Cardiac fibroblast (primary cell): ENCODE measurements around the gene BAZ2A.
A peak's percentile ranks its signal among the peaks of the same experiment; 100 is the strongest.

Experiments used
- DNase-seq, 2 donors: peaks; one replicate each; pipeline versions ENCODE4 v3.0.0 to v3.0.0-alpha.2; 2010; ENCODE audit warnings: low read depth in 2 of 2
- H3K4me3 ChIP-seq, 2 donors: replicated peaks in 1 of 2; 1 replicate in 1 of 2; 2 replicates in 1 of 2; pipeline ENCODE4 v1.5.1; 2011; ENCODE audit warnings: low read depth in 2 of 2, low read length in 2 of 2, mild to moderate bottlenecking in 2 of 2, moderate library complexity in 1 of 2
- TF ChIP-seq, protein P1 (sequence below): IDR thresholded peaks from one replicate; pipeline ENCODE4 v1.5.1; 2011; ENCODE audit warnings: low read depth, mild to moderate bottlenecking, low read length, inconsistent platforms

Gene BAZ2A

DNA sequence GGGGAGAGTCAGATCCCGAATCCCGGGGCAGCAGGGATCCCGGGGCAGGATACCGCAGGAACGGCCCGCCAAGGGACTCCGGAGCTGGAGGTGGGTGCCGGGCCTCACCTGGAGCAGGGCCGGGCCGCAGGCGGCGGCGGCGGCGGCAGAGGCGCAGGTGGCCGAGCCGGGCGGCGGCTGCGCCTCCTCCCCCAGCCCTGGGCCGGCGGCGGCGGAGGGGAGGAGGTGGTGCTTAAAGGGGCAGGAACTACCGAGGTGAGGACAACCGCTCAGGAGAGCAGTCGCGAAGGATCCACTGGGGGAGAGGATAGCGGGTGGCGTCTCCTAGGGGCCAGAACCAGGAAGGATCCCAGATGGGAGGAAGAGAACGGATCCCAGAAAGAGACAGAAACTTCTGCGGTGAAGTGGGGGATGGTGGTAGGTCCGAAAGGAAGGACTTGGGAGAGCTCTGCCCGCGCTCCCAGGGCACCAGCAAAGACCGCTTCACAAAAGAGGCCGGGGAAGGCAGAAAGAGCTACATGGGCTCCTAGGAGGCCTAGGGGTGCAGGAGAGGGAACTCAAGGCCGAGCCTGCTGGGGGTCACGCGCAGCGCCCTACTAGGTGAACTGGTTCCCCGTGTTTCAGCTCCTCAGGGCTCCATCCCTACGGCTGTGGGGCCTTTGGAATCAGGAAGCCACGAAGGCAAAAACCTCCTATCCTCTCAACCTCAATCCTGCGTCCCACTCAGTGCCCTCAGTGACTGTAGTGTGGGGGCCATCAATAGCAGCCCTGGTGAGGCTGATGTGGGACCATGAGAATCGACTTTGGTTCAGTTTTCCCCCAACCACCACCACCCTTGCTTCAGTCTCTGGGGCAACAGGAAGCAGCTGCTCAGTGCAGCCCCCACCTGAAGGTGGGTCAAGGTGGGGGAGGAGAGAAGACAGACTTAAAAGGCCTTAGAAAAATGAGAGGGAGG is 5.0 kb upstream of the BAZ2A start:
- TF ChIP-seq, protein P1, sequence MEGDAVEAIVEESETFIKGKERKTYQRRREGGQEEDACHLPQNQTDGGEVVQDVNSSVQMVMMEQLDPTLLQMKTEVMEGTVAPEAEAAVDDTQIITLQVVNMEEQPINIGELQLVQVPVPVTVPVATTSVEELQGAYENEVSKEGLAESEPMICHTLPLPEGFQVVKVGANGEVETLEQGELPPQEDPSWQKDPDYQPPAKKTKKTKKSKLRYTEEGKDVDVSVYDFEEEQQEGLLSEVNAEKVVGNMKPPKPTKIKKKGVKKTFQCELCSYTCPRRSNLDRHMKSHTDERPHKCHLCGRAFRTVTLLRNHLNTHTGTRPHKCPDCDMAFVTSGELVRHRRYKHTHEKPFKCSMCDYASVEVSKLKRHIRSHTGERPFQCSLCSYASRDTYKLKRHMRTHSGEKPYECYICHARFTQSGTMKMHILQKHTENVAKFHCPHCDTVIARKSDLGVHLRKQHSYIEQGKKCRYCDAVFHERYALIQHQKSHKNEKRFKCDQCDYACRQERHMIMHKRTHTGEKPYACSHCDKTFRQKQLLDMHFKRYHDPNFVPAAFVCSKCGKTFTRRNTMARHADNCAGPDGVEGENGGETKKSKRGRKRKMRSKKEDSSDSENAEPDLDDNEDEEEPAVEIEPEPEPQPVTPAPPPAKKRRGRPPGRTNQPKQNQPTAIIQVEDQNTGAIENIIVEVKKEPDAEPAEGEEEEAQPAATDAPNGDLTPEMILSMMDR: peak; percentile 59
- peak overlapping the region; percentile 83 to 95 for H3K4me3 ChIP-seq
- peak; percentile 81 to 83 for DNase-seq

DNA sequence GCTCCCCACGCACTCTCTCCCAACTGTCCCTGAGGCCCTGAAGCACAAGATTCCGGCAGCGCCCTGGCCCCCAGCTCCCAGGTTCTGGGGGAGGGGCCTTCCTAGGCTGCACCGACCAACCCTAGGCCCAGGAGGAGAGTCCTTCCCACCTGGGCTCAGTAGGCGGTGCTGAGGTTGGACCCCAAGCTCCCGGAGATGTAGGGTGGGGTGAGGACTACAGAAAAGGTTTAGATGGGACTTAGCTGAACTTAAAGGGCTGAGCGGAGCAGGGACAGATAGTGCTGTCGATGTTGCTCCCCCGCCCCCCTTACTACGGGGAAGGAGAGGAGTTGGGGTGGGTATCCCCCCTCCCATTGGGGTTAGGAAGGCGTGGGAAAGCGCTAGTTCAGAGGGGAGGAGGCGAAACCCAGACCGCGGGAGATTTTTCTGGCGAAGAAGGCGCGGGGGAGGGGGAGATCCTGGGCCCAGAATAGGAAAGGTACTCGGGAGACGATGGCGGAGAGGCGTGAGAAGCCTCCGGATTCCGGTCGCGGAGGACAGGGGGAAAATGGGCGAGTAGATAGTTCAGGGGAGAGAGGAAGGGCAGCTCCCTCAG is 4.2 kb upstream of the BAZ2A start:
- DNase-seq: peak; percentile 16
- H3K4me3 ChIP-seq: peak overlapping the region; percentile 83 to 95
- TF ChIP-seq, protein P1: no peak

DNA sequence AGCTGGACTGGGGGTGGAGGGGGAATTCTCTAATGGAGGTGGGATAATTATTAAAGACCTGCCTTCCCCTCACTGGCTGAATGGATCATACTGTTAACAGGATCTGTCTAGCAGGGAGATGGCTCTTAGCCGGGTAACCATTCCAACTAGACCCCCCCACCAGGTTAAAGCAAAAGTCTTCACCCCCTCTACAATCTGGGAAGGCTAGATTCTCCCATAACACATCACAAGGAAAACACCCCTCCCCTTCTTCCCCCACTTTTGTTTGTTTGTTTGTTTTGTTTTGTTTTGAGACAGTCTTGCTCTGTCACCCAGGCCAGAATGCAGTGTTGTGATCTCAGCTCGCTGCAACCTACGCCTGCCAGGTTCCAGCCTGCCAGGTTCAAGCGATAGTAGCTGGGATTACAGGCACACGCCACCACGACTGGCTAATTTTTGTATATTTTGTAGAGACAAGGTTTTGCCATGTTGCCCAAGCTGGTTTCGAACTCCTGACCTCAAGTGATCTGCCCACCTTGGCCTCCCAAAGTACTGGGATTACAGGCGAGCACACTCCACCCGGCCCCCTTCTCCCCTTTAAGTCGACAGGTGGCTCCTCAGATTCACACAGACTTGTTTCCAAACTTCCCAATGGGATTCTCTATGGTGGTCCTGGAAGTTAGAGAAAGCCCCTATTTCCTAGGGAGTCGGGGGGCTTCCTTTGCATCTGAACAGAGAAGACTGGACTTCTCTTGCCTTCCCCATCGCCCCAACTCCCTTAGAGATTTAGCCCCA is 3.5 kb upstream of the BAZ2A start:
- no peak for DNase-seq
- TF ChIP-seq, protein P1: no peak
- H3K4me3 ChIP-seq: peak overlapping the region; percentile 83 to 95

DNA sequence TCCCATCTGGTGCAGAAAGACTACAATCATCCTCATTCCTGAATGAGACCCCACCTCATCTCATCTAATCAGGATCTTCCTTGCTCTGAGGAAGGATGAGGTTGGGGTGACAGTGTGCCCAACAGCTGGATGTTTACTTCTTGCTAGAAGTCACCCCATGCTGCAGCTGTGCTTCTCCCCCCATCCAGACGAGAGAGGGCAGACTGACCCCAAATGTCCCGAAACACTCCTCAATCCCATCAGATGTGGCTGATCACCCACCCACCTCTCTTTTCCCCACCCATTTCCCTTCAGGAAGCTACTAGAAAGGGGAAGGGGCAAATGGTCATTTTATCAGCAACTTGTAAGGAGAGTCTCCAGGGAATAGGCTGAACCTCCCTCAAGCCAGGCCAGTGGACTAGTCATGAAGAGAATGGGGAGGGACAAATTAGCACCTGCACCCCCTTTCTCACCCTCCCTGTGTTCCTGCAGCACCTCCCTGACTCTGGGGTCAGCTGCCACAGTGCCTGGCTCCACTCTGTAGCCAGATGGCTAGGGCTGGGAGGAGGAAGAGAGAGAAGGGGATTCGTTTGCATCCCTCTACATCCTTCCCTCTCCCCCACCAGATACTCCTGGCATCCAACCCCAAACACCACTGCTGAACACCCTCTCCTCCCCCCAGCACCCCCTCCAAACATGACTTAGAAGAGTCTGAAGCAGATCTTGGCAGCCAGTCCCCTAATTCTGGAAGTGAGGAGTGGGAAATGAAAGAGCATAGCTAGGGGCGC is 2.8 kb upstream of the BAZ2A start:
- H3K4me3 ChIP-seq: peak overlapping the region; percentile 9 to 30
- DNase-seq: peak; percentile 15 to 37
- TF ChIP-seq, protein P1: no peak

DNA sequence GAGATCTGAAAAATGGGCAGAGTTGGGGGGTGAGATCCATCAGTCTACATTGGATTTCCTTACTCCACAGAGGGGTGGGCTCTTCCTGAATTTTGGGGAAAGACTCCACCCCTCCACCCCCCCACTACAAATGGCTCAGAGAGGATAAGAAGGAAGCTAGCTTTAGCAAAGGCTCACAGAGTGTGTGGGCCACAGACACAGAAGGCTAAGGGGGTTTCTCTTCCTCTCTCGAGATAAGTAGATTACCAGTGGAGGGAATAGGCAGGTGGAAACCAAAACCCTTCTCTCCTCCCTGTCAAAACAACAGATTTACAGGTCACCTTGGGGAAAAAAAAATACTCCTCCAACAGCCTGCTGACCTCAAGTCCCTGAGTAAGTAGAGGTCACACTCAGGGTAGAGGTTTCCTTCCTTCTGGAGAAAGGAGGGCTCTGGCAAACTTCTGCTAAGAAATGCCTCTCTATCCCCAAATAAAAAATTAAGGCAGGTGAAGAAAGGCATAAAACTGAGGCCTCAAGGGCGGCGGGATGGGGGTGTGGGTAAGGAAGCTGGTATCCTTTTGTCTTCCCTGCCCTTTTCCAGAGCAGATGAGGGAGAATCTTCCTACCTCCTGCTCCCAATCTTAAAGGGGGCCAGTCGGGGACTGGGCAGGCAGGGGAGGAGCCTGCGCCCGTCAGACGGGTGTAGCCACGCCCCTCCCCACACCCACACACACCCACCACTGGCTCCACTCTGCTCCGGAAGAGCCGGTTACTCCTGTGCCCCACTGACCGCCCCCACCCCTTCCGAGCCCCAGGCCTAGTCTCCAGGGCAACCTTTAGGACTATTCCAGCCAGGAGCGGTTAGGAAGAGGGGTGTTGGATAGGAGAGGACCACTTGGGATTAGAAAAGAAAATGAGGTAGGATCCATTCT is 1.9 kb upstream of the BAZ2A start:
- peak overlapping the region in 1 of 2 donors; percentile 30 for H3K4me3 ChIP-seq
- peak; percentile 22 to 61 for DNase-seq
- TF ChIP-seq, protein P1: no peak
